Measurements from ENCODE around the gene LOC101059915.
"Not testable (repeated sequence)": the region's sequence is repeated elsewhere in the genome, so short reads cannot be mapped to it uniquely, and the experiment has no call there.

The LOC101059915 gene

DNA sequence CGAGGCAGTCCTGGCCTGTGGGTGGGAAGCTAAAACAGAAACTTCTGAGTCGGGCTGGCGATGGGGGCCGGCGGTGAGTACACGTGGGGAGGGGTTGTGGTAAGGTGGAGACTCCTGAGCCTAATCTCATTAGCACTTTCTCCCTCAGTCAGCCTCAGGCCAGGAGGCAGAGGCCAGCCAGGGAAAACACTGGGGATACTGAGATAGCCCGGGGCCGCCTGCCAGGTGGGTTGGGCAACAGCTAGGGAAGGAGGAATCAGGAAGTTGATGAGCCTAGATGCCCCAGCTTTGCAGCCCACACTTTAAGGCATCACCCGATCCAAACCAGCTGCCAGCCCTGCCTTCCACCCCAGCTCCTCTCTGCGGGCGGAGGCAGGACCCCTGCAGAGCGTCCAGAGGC is 49.0 kb downstream of the LOC101059915 start:
- H3K4me3 ChIP-seq (replicated peaks; ENCODE audit: low read depth, low read length); DNase-seq (ENCODE audit: low read depth): not testable (repeated sequence)

DNA sequence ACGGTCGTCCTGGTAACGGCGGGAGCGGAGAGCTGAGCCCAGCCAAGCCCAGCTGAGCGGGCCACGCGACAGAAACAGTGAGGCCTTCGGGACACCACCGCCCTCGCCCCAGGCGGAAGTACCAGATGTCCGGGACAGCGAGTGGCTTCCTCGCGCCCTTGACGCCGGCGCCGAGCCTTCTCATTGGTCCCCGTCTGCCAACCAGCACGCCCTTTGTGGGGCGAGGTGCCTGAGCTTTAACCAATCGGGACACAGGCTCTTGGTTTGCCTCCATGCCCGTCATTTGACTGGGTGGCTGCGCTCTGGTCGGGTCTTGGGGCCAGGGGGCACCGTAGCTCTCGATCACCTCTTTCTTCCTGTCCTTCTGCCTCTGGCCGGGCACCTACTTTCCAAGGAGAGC is 50.8 kb downstream of the LOC101059915 start, which contains the start of gene CXorf49:
Gene CXorf49 (minus strand): TSS at position 101 of the 400 bp plus-strand sequence. CDS start 134 bp downstream, outside the sequence.
- DNase-seq (ENCODE audit: low read depth); H3K4me3 ChIP-seq (replicated peaks; ENCODE audit: low read depth, low read length): not testable (repeated sequence)

DNA sequence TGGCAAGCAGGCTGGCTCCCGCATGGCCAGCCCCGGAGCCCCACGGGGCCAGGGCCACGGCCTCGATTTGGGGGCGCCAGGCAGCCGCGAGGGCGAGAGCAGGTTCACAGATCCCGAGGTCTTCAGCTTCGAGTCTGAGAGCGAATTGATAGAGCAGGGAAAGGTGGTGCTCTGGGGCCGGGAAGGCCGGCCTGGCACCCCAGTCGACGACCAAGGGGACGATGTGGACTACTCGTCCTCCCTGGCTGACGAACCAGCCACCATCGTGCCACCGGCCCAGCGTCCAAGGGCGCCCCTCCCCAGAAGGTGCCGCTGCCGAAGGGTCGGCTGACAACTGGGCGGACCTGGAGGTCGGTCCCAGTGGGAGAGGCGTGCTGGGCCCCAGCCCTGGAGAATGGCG is 51.8 kb downstream of the LOC101059915 start:
- not testable (repeated sequence) for H3K4me3 ChIP-seq (replicated peaks; ENCODE audit: low read depth, low read length); DNase-seq (ENCODE audit: low read depth)

DNA sequence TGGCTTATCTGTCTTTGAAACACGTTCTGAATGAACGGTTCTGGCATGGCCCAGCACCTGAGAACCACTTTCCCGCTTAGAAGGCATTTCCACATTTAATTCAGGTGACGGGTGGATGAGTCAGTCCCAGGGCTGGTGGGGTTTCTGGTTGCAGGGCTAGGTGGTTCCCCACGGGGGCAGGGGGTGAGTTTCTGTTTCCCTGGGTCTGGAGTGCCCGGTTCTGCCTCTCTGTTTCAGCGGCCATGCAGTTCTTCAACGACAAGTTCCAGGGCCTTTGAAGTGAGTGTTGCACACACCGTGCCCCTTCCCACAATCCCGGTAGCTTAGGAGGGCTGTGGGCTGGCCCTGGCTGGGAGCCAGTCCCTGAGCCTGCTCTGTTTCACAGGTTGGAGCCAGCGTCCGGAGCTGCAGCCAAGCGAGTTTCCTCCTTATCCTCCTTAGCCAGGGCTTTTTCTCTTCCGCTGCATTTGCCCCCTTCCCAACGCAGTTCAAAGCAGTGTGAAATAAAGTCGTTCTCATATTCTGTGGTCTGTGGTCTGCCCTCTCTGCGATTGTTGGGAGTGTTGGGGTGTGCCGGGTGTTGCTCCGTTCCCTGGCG is 53.0 kb downstream of the LOC101059915 start:
- not testable (repeated sequence) for H3K4me3 ChIP-seq (replicated peaks; ENCODE audit: low read depth, low read length); DNase-seq (ENCODE audit: low read depth)
